ENCODE data around the gene ALG14.

The ALG14 gene

GRCh38 chr1:95116580-95117206, 43.9 kb upstream of the ALG14 start (continued):
- TF ChIP-seq BCL6B (tag by site-specific recombination; IDR thresholded peaks at IDR 0.05) (peak; percentile 84), ZBTB8A (tag by site-specific recombination; IDR thresholded peaks at IDR 0.05) (peak; percentile 87; the same call in 1 of the 2 replicates), ZNF132 (tag by site-specific recombination; IDR thresholded peaks at IDR 0.05; ENCODE audit: borderline replicate concordance) (no peak), ZNF623 (tag by site-specific recombination; IDR thresholded peaks at IDR 0.05) (no peak), KLF1 (tag by site-specific recombination; IDR thresholded peaks at IDR 0.05) (no peak), ZBTB7A (tag by site-specific recombination; IDR thresholded peaks at IDR 0.05; ENCODE audit: low read depth) (no peak), ZNF121 (tag by site-specific recombination; IDR thresholded peaks at IDR 0.05) (no peak), HOXA7 (CRISPR knock-in tag; IDR thresholded peaks at IDR 0.05; ENCODE audit: borderline replicate concordance) (no peak), ZNF398 (tag by site-specific recombination; IDR thresholded peaks at IDR 0.05) (no peak), ZNF26 (tag by site-specific recombination; IDR thresholded peaks at IDR 0.05) (no peak), ZBTB49 (tag by site-specific recombination; IDR thresholded peaks at IDR 0.05; ENCODE audit: low read depth) (no peak), ZNF24 (tag by site-specific recombination; IDR thresholded peaks at IDR 0.05) (peak; percentile 70; the same call in 1 of the 2 replicates), ZNF248 (tag by site-specific recombination; IDR thresholded peaks at IDR 0.05) (no peak), ZNF280D (tag by site-specific recombination; IDR thresholded peaks at IDR 0.05) (no peak), ZNF571 (tag by site-specific recombination; IDR thresholded peaks at IDR 0.05) (no peak), EGR2 (tag by site-specific recombination; IDR thresholded peaks at IDR 0.05; ENCODE audit: low read depth) (peak; percentile 70), ZNF138 (tag by site-specific recombination; IDR thresholded peaks at IDR 0.05; ENCODE audit: borderline replicate concordance) (no peak), ZNF16 (tag by site-specific recombination; IDR thresholded peaks at IDR 0.05; ENCODE audit: low read depth) (no peak), ZNF404 (tag by site-specific recombination; IDR thresholded peaks at IDR 0.05) (no peak), PRDM6 (tag by site-specific recombination; IDR thresholded peaks at IDR 0.05) (no peak), IKZF3 (tag by site-specific recombination; IDR thresholded peaks at IDR 0.05) (peak; percentile 58), SP7 (tag by site-specific recombination; IDR thresholded peaks at IDR 0.05) (peak; percentile 42; the same call in 1 of the 2 replicates), ZNF214 (tag by site-specific recombination; IDR thresholded peaks at IDR 0.05; ENCODE audit: borderline replicate concordance) (no peak), ZNF223 (tag by site-specific recombination; IDR thresholded peaks at IDR 0.05) (no peak), HIC1 (tag by site-specific recombination; IDR thresholded peaks at IDR 0.05) (no peak), ZNF785 (tag by site-specific recombination; IDR thresholded peaks at IDR 0.05) (no peak)

All from HEK293 (cell line).